Measurements from ENCODE around the gene BECN2. TPM values are rescaled to one million over a fixed set of nuclear protein-coding genes. Genes with fewer than 3 reads are reported as not detected.
A peak's percentile ranks its signal among the peaks of the same experiment; 100 is the strongest.

BECN2 gene
- total RNA-seq, 1 experiment from 2014 or later = not detected

DNA sequence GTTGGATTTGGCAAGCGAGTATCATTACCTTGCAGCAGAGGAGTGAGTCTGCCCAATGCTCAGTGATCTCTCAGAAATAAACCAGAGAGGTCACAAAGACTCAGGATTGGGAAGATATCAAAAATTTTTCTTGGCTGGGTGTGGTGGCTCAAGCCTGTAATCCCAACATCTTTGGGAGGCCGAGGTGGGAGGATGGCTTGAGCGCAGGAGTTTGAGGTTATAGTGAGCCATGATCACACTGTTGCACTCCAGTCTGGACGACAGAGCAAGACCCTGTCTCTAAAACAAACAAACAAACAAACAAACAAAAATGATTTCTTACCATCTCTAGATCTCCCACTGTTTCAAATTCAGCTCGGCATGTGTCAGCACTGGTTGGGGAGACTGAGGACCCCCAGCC is 13.3 kb upstream of the BECN2 start:
- POLR2A ChIA-PET = no interaction called here
- no peaks in the 10 kb centered on the region for H3K9me3 ChIP-seq
- intact Hi-C loops (cut with micrococcal nuclease; ENCODE audit: unreplicated experiment) = no loop called here
- CTCF ChIA-PET = interaction anchor here (0.6 kb wide), 1 partner anchor 568 kb away, joined by 3 read pairs; no protein-coding TSS in a partner anchor
- Mint-ChIP-seq H3K4me1 (ENCODE audit: low read depth, unreplicated experiment) (no peaks in the 10 kb centered on the region), H3K36me3 (ENCODE audit: insufficient read depth, unreplicated experiment) (no peaks in the 10 kb centered on the region), H3K9me3 (ENCODE audit: unreplicated experiment) (no peaks in the 10 kb centered on the region), H3K27ac (ENCODE audit: unreplicated experiment) (no peak overlapping the region), H3K4me3 (ENCODE audit: unreplicated experiment) (peak overlapping the region; percentile 63), H3K27me3 (ENCODE audit: insufficient read depth, unreplicated experiment) (no peaks in the 10 kb centered on the region)
- H3K36me3 ChIP-seq (ENCODE audit: control insufficient read depth, insufficient read depth, low read length) = no peaks in the 10 kb centered on the region
- 0 out of 2 replicates have a peak, but pooled peaks cover 6% of the 10 kb centered on the region for H3K4me1 ChIP-seq
- no peaks in the 10 kb centered on the region for H3K27me3 ChIP-seq (replicated peaks; ENCODE audit: control insufficient read depth, insufficient read depth, low read length)
- BruUV-seq (replicated peaks) = no TSS peak
- DNase-seq = no peak
- H3K4me3 ChIP-seq (ENCODE audit: low read depth, low read length) = peak overlapping the region; percentile 34; the same call in 1 of the 2 replicates
- TF ChIP-seq, protein P1, sequence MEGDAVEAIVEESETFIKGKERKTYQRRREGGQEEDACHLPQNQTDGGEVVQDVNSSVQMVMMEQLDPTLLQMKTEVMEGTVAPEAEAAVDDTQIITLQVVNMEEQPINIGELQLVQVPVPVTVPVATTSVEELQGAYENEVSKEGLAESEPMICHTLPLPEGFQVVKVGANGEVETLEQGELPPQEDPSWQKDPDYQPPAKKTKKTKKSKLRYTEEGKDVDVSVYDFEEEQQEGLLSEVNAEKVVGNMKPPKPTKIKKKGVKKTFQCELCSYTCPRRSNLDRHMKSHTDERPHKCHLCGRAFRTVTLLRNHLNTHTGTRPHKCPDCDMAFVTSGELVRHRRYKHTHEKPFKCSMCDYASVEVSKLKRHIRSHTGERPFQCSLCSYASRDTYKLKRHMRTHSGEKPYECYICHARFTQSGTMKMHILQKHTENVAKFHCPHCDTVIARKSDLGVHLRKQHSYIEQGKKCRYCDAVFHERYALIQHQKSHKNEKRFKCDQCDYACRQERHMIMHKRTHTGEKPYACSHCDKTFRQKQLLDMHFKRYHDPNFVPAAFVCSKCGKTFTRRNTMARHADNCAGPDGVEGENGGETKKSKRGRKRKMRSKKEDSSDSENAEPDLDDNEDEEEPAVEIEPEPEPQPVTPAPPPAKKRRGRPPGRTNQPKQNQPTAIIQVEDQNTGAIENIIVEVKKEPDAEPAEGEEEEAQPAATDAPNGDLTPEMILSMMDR (IDR thresholded peaks at IDR 0.05; ENCODE audit: insufficient read depth in 1 of 2, low read depth in 1 of 2, low read length in 1 of 2, severe bottlenecking in 1 of 2, unreplicated experiment in 1 of 2) = no peak

DNA sequence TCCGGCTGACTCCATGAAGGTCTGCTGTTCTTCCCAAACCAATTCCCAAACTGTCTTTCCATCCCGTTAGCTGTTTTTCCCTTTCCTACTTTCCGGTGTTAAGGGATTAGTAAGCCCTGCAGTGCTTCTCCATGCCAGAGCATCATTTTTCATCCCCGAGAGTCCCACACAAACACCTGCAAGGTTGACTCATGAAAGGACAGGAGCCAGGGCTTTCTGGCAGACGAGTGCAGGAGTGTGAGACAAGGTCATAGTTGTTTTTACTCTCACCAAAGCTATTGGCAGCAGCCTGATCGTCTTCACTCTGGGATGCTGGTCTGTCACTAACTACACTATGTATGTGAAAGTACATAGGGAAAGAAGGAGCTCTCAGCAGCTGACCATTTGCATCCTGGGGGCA is 10.2 kb upstream of the BECN2 start:
- no peaks in the 10 kb centered on the region for H3K27me3 Mint-ChIP-seq (ENCODE audit: insufficient read depth, unreplicated experiment)
- no peak overlapping the region for H3K27ac Mint-ChIP-seq (ENCODE audit: unreplicated experiment)
- intact Hi-C loops (cut with micrococcal nuclease; ENCODE audit: unreplicated experiment) = no loop called here
- CTCF ChIA-PET = no interaction called here
- H3K4me3 Mint-ChIP-seq (ENCODE audit: unreplicated experiment) = no peak overlapping the region
- no TSS peak for BruUV-seq (replicated peaks)
- Histone ChIP-seq H3K27me3 (replicated peaks; ENCODE audit: control insufficient read depth, insufficient read depth, low read length) (no peaks in the 10 kb centered on the region), H3K36me3 (ENCODE audit: control insufficient read depth, insufficient read depth, low read length) (no peaks in the 10 kb centered on the region), H3K4me3 (ENCODE audit: low read depth, low read length) (no peak overlapping the region), H3K4me1 (0 out of 2 replicates have a peak, but pooled peaks cover 6% of the 10 kb centered on the region), H3K9me3 (no peaks in the 10 kb centered on the region)
- no peaks in the 10 kb centered on the region for H3K36me3 Mint-ChIP-seq (ENCODE audit: insufficient read depth, unreplicated experiment)
- no peaks in the 10 kb centered on the region for H3K4me1 Mint-ChIP-seq (ENCODE audit: low read depth, unreplicated experiment)
- no peak for DNase-seq
- H3K9me3 Mint-ChIP-seq (ENCODE audit: unreplicated experiment) = no peaks in the 10 kb centered on the region
- POLR2A ChIA-PET = no interaction called here
- TF ChIP-seq, protein P1 (IDR thresholded peaks at IDR 0.05; ENCODE audit: insufficient read depth in 1 of 2, low read depth in 1 of 2, low read length in 1 of 2, severe bottlenecking in 1 of 2, unreplicated experiment in 1 of 2) = no peak

DNA sequence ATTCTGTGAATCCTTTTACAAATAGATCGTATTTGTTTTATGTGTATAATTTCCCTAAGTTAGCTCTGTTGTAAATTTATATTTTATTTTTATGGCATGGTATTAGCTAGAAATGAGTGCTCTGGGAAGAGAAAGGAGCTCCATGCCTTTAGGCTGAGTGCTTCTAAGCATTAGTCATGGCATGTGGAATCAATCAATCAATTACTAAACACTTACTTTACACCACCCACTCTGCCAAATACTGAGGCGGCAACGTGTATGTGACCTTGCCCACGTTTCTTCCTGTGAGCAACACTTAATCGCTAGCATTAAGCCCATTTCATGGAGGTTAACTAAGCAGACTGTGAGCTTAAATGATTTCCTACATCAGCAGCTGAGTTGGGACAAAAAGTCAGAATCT is 7.2 kb upstream of the BECN2 start:
- POLR2A ChIA-PET = no interaction called here
- H3K36me3 Mint-ChIP-seq (ENCODE audit: insufficient read depth, unreplicated experiment) = no peaks in the 10 kb centered on the region
- DNase-seq = no peak
- H3K9me3 Mint-ChIP-seq (ENCODE audit: unreplicated experiment) = no peaks in the 10 kb centered on the region
- no peak overlapping the region for H3K4me3 Mint-ChIP-seq (ENCODE audit: unreplicated experiment)
- H3K4me1 ChIP-seq = no peaks in the 10 kb centered on the region
- H3K4me1 Mint-ChIP-seq (ENCODE audit: low read depth, unreplicated experiment) = no peaks in the 10 kb centered on the region
- TF ChIP-seq, protein P1 (IDR thresholded peaks at IDR 0.05; ENCODE audit: insufficient read depth in 1 of 2, low read depth in 1 of 2, low read length in 1 of 2, severe bottlenecking in 1 of 2, unreplicated experiment in 1 of 2) = no peak
- CTCF ChIA-PET = no interaction called here
- no TSS peak for BruUV-seq (replicated peaks)
- no peaks in the 10 kb centered on the region for H3K36me3 ChIP-seq (ENCODE audit: control insufficient read depth, insufficient read depth, low read length)
- intact Hi-C loops (cut with micrococcal nuclease; ENCODE audit: unreplicated experiment) = no loop called here
- H3K27me3 Mint-ChIP-seq (ENCODE audit: insufficient read depth, unreplicated experiment) = no peaks in the 10 kb centered on the region
- no peaks in the 10 kb centered on the region for H3K27me3 ChIP-seq (replicated peaks; ENCODE audit: control insufficient read depth, insufficient read depth, low read length)
- no peaks in the 10 kb centered on the region for H3K9me3 ChIP-seq
- H3K4me3 ChIP-seq (ENCODE audit: low read depth, low read length) = no peak overlapping the region
- no peak overlapping the region for H3K27ac Mint-ChIP-seq (ENCODE audit: unreplicated experiment)
